DOHH2 (cell line): ENCODE results near the gene NUAK2.

Experiments
- H3F3A ChIP-seq: fragments of 200-600 bp; sonication (generic), shearing (Covaris generic); 2 replicates; pipeline ENCODE4 v1.6.0; 2016; ENCODE audit warnings: antibody characterized with exemption, mild to moderate bottlenecking; ENCODE audit not compliant: control insufficient read depth, insufficient read depth
- H3K27ac ChIP-seq: fragments of 200-600 bp; sonication (generic); 2 replicates; pipeline ENCODE4 v1.5.1; 2014; ENCODE audit warnings: low read depth, mild to moderate bottlenecking, low read length, moderate library complexity
- H3K27me3 ChIP-seq: fragments of 200-600 bp; sonication (generic); 2 replicates; pipeline ENCODE4 v1.6.1; 2014; ENCODE audit warnings: mild to moderate bottlenecking, low read length, mixed read lengths; ENCODE audit not compliant: control insufficient read depth
- H3K36me3 ChIP-seq: fragments of 200-600 bp; sonication (generic); 2 replicates; pipeline ENCODE4 v1.6.1; 2014; ENCODE audit warnings: mild to moderate bottlenecking, low read length, moderate library complexity, mixed read lengths; ENCODE audit not compliant: control insufficient read depth
- H3K4me1 ChIP-seq: fragments of 200-600 bp; sonication (generic); 2 replicates; pipeline ENCODE4 v1.6.1; 2014; ENCODE audit warnings: mild to moderate bottlenecking, low read length, mixed read lengths; ENCODE audit not compliant: control insufficient read depth
- H3K4me2 ChIP-seq: fragments of 200-600 bp; sonication (generic); 2 replicates; pipeline ENCODE4 v1.6.0; 2014; ENCODE audit warnings: mild to moderate bottlenecking, low read length, moderate library complexity
- H3K4me3 ChIP-seq: fragments of 200-600 bp; sonication (generic); 2 replicates; pipeline ENCODE4 v1.5.1; 2014; ENCODE audit warnings: mild to moderate bottlenecking, low read length, mixed read lengths
- H3K79me2 ChIP-seq: fragments of 200-600 bp; sonication (generic); 2 replicates; pipeline ENCODE4 v1.6.1; 2014; ENCODE audit warnings: mild to moderate bottlenecking, low read length, mixed read lengths; ENCODE audit not compliant: control insufficient read depth
- H3K9me2 ChIP-seq: fragments of 200-600 bp; sonication (generic); replicated peaks from 2 replicates; pipeline ENCODE4 v1.6.1; 2014; ENCODE audit warnings: mild to moderate bottlenecking, low read length, mixed read lengths; ENCODE audit not compliant: control insufficient read depth
- H3K9me3 ChIP-seq: fragments of 200-600 bp; sonication (generic); 2 replicates; pipeline ENCODE4 v1.6.1; 2014; ENCODE audit warnings: antibody characterized with exemption, low read length, mixed read lengths; ENCODE audit not compliant: control insufficient read depth, insufficient read depth
- H4K20me1 ChIP-seq: fragments of 200-600 bp; sonication (generic); 2 replicates; pipeline ENCODE4 v1.6.0; 2014; ENCODE audit warnings: low read depth, mild to moderate bottlenecking, antibody characterized with exemption, low read length, moderate library complexity; ENCODE audit not compliant: control insufficient read depth, insufficient read depth
- CTCF ChIP-seq: fragments of 200-600 bp; sonication (generic); IDR thresholded peaks from one replicate; pipeline ENCODE4 v1.5.1; 2014; ENCODE audit warnings: antibody characterized with exemption, mild to moderate bottlenecking, low read depth, low read length; ENCODE audit not compliant: poor library complexity, severe bottlenecking
- EZH2phosphoT487 ChIP-seq: fragments of 200-600 bp; sonication (generic); IDR thresholded peaks from 2 replicates; pipeline ENCODE4 v1.6.1; 2017; ENCODE audit warnings: borderline replicate concordance, mild to moderate bottlenecking, antibody characterized with exemption, low read length, moderate library complexity, mixed read lengths

The NUAK2 gene

GRCh38 chr1:205313563-205314308, 7.8 kb downstream of the NUAK2 start:
- H3K27ac ChIP-seq, result peak overlapping the region; percentile 85

GRCh38 chr1:205312866-205313562, 8.5 kb downstream of the NUAK2 start:
- H3K27ac ChIP-seq, result peak overlapping the region; percentile 85
- peaks cover 85% of the 10 kb centered on the region for H3K79me2 ChIP-seq
- H3K9me2 ChIP-seq, result no peaks in the 10 kb centered on the region
- H3K9me3 ChIP-seq, result no peaks in the 10 kb centered on the region
- H3K4me3 ChIP-seq, result peak overlapping the region; percentile 72
- H3K4me2 ChIP-seq, result peak overlapping the region; percentile 89
- peaks cover 69% of the 10 kb centered on the region for H3K36me3 ChIP-seq
- H4K20me1 ChIP-seq, result no peaks in the 10 kb centered on the region
- H3F3A ChIP-seq, result peaks cover 13% of the 10 kb centered on the region
- H3K4me1 ChIP-seq, result peaks cover 73% of the 10 kb centered on the region
- no peaks in the 10 kb centered on the region for H3K27me3 ChIP-seq
- TF ChIP-seq CTCF (no peak), EZH2phosphoT487 (no peak)

More at GRCh38 chr1:205313563-205314308, 7.8 kb downstream of the NUAK2 start:
- Histone ChIP-seq H3K4me3 (peak overlapping the region; percentile 72), H3K27me3 (no peaks in the 10 kb centered on the region), H3K79me2 (peaks cover 92% of the 10 kb centered on the region), H3K9me2 (no peaks in the 10 kb centered on the region), H3K9me3 (no peaks in the 10 kb centered on the region), H3K4me1 (peaks cover 80% of the 10 kb centered on the region), H3K36me3 (peaks cover 68% of the 10 kb centered on the region), H3F3A (peaks cover 13% of the 10 kb centered on the region), H4K20me1 (peaks cover 4% of the 10 kb centered on the region; the same call in 1 of the 2 replicates), H3K4me2 (peak overlapping the region; percentile 89)
- TF ChIP-seq CTCF, result no peak
- no peak for TF ChIP-seq EZH2phosphoT487

GRCh38 chr1:205310976-205311704, 10.4 kb downstream of the NUAK2 start:
- no peaks in the 10 kb centered on the region for H3K27me3 ChIP-seq
- H3K36me3 ChIP-seq, result peaks cover 73% of the 10 kb centered on the region
- peaks cover 12% of the 10 kb centered on the region for H3F3A ChIP-seq
- no peak for TF ChIP-seq EZH2phosphoT487
- no peak for TF ChIP-seq CTCF
- H3K9me2 ChIP-seq, result no peaks in the 10 kb centered on the region
- peaks cover 66% of the 10 kb centered on the region for H3K79me2 ChIP-seq
- no peaks in the 10 kb centered on the region for H3K9me3 ChIP-seq
- H3K4me1 ChIP-seq, result peaks cover 54% of the 10 kb centered on the region
- 0 out of 2 replicates have a peak overlapping the region, but pooled peaks have one; percentile 4 for H3K4me3 ChIP-seq
- no peaks in the 10 kb centered on the region for H4K20me1 ChIP-seq
- peak overlapping the region; percentile 27; the same call in 1 of the 2 replicates for H3K27ac ChIP-seq
- peak overlapping the region; percentile 89; the same call in 1 of the 2 replicates for H3K4me2 ChIP-seq
